ENCODE data around the gene TET2. TPM values are rescaled to one million over a fixed set of nuclear protein-coding genes. Genes with fewer than 3 reads are reported as not detected.

TET2 gene
- total and polyA plus RNA-seq, 3 experiments from 2014 or later, result 13.8 to 28.0 (median 25.8) TPM

DNA sequence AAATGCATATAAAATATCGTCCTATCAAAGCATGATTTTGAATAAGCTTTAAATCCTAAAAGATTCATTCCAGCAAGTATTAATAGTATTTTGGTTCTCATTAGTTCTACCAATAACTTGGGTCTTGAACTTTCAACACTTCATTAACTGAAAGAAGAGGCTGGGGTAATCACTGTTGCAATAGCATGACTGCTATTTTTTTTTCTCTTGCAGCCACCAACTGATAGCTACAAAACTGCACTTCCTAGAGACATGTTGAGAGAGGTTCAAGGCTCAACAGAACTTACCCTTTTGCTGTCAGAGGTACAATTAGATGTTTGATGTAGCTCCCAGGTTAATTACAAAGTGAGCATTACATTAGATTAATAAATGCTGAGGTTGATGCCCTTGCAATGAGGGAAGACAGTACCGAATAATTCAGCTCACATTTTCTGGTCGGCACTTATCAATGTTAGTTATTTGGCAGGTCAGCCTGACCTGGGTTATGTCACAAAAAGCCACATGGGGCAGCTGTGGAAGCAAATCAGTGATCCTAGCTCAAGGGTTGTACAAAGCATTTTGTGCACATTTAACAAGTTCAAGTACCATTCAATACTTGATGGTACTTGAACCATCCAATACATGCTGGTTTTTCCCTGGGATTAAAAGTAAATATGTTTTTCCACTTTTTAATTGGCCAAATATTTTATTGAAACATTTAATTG lies 29.9 kb upstream of the TET2 start:
- H3K9me3 ChIP-seq (ENCODE audit: low read length), result no peaks in the 10 kb centered on the region
- no peaks in the 10 kb centered on the region for H3K9me3 Mint-ChIP-seq
- ChIA-PET CTCF (no interaction called here), POLR2A (no interaction called here)
- peaks cover 4 to 7% of the 10 kb centered on the region in 2 donors for H3K27me3 Mint-ChIP-seq
- DNase-seq, result no peak
- no peak overlapping the region for H3K27ac ChIP-seq (ENCODE audit: low read depth, low read length)
- no peaks in the 10 kb centered on the region for H3K4me1 Mint-ChIP-seq
- no peaks in the 10 kb centered on the region for H3K27me3 ChIP-seq (ENCODE audit: insufficient read depth, low read length, poor library complexity, severe bottlenecking)
- H3K4me3 ChIP-seq (ENCODE audit: low read length), result no peak overlapping the region
- no peak overlapping the region for H3K4me3 Mint-ChIP-seq
- H3K36me3 Mint-ChIP-seq, result no peaks in the 10 kb centered on the region
- no peaks in the 10 kb centered on the region for H3K4me1 ChIP-seq (ENCODE audit: insufficient read depth, low read length)
- no peak overlapping the region for H3K27ac Mint-ChIP-seq
- no peaks in the 10 kb centered on the region for H3K36me3 ChIP-seq (ENCODE audit: insufficient read depth, low read length)

DNA sequence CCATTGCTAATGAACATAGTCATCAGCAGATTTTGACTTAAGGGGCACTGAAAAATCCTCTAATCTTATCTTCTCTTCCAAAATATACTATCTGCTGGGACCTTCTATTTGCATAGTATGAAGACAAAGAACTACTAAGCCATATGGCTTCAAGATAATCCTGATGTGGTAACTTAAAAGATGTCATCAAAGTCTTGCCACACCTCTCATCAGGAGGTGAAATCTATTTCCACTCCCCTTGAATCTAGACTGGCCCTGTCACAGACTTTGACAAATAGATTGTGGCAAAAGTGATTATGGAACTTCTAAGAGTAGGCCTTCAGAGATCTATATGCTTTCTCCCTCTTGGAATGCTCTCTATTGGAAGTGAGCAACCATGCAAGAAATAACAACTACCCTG lies 27.3 kb upstream of the TET2 start:
- H3K4me3 ChIP-seq (ENCODE audit: low read length), result no peak overlapping the region
- Mint-ChIP-seq H3K9me3 (no peaks in the 10 kb centered on the region), H3K36me3 (no peaks in the 10 kb centered on the region), H3K4me1 (no peaks in the 10 kb centered on the region), H3K27me3 (peaks cover 2 to 3% of the 10 kb centered on the region in 2 donors), H3K4me3 (no peak overlapping the region), H3K27ac (no peak overlapping the region)
- no peaks in the 10 kb centered on the region for H3K4me1 ChIP-seq (ENCODE audit: insufficient read depth, low read length)
- ChIA-PET POLR2A (no interaction called here), CTCF (no interaction called here)
- DNase-seq, result no peak
- no peaks in the 10 kb centered on the region for H3K36me3 ChIP-seq (ENCODE audit: insufficient read depth, low read length)
- no peaks in the 10 kb centered on the region for H3K9me3 ChIP-seq (ENCODE audit: low read length)
- H3K27me3 ChIP-seq (ENCODE audit: insufficient read depth, low read length, poor library complexity, severe bottlenecking), result no peaks in the 10 kb centered on the region
- no peak overlapping the region for H3K27ac ChIP-seq (ENCODE audit: low read depth, low read length)

- ChIA-PET POLR2A (no interaction called here), CTCF (no interaction called here)
- Mint-ChIP-seq H3K4me3 (no peak overlapping the region), H3K27ac (no peak overlapping the region), H3K4me1 (no peaks in the 10 kb centered on the region), H3K27me3 (peaks cover 0 to 2% of the 10 kb centered on the region in 2 donors), H3K9me3 (no peaks in the 10 kb centered on the region), H3K36me3 (no peaks in the 10 kb centered on the region)
- no peaks in the 10 kb centered on the region for H3K9me3 ChIP-seq (ENCODE audit: low read length)
- no peak overlapping the region for H3K4me3 ChIP-seq (ENCODE audit: low read length)
- H3K4me1 ChIP-seq (ENCODE audit: insufficient read depth, low read length), result no peaks in the 10 kb centered on the region
- DNase-seq, result no peak
- no peaks in the 10 kb centered on the region for H3K36me3 ChIP-seq (ENCODE audit: insufficient read depth, low read length)
- H3K27me3 ChIP-seq (ENCODE audit: insufficient read depth, low read length, poor library complexity, severe bottlenecking), result no peaks in the 10 kb centered on the region
- H3K27ac ChIP-seq (ENCODE audit: low read depth, low read length), result no peak overlapping the region
These were observed 26.1 kb upstream of the TET2 start for GRCh38 chr4:105120626-105121025.

- no peaks in the 10 kb centered on the region for H3K9me3 ChIP-seq (ENCODE audit: low read length)
- H3K27me3 Mint-ChIP-seq, result peaks cover 2 to 3% of the 10 kb centered on the region in 2 donors
- no peak overlapping the region for H3K4me3 ChIP-seq (ENCODE audit: low read length)
- no peak overlapping the region for H3K27ac Mint-ChIP-seq
- no peaks in the 10 kb centered on the region for H3K27me3 ChIP-seq (ENCODE audit: insufficient read depth, low read length, poor library complexity, severe bottlenecking)
- CTCF ChIA-PET, result interaction anchor here (1.2 kb wide), 1 partner anchor 345 kb away, joined by 3 read pairs; no protein-coding TSS in a partner anchor
- POLR2A ChIA-PET, result no interaction called here
- H3K4me3 Mint-ChIP-seq, result no peak overlapping the region
- H3K36me3 Mint-ChIP-seq, result no peaks in the 10 kb centered on the region
- no peaks in the 10 kb centered on the region for H3K4me1 ChIP-seq (ENCODE audit: insufficient read depth, low read length)
- no peaks in the 10 kb centered on the region for H3K4me1 Mint-ChIP-seq
- H3K27ac ChIP-seq (ENCODE audit: low read depth, low read length), result no peak overlapping the region
- DNase-seq, result no peak
- H3K9me3 Mint-ChIP-seq, result no peaks in the 10 kb centered on the region
- no peaks in the 10 kb centered on the region for H3K36me3 ChIP-seq (ENCODE audit: insufficient read depth, low read length)
These were observed 24.3 kb upstream of the TET2 start for GRCh38 chr4:105122350-105122749.

DNA sequence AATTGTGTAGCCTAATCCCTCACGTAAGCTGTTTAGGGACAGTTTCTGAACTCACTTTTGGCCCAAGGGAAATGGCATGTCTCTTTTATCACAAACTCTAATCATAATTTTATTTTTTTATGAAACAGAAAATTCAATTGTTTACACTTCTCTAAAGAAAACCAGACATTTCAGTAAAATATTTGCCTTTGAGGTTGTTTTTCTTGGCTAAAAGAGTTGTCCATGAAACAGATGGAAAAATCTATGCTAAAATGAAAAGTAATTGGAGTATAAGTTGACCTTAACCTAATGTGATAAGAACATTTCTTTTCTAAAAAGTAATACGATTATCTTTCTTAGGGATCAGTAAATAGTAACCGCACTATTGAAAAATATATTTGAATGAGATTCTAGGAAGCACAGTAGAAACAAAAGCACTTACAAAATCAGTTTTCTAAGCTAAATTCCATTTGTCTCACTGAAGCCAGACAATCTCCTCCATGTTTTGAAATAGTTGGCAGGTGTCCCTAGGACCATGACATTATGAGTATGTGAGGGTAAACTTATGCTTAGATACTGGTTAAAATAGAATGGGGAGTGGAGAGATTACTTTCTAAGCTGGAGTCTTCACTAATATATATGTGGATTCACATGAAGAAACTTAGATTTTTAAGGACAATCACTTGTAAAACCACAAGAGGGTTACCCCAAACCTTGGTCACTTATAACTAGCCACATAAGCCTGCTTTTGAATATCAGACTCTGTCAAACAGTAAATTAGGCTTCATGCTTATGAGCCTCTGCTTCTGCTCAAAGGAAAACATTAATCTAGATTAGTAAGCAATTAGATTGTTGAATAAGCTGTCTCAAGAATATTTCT lies 20.1 kb upstream of the TET2 start:
- Mint-ChIP-seq H3K4me3 (no peak overlapping the region), H3K9me3 (no peaks in the 10 kb centered on the region), H3K36me3 (no peaks in the 10 kb centered on the region), H3K4me1 (no peaks in the 10 kb centered on the region), H3K27ac (no peak overlapping the region), H3K27me3 (peaks cover 0 to 11% of the 10 kb centered on the region in 2 donors)
- no peaks in the 10 kb centered on the region for H3K4me1 ChIP-seq (ENCODE audit: insufficient read depth, low read length)
- no peaks in the 10 kb centered on the region for H3K27me3 ChIP-seq (ENCODE audit: insufficient read depth, low read length, poor library complexity, severe bottlenecking)
- CTCF ChIA-PET, result no interaction called here
- no peak for DNase-seq
- no peaks in the 10 kb centered on the region for H3K9me3 ChIP-seq (ENCODE audit: low read length)
- POLR2A ChIA-PET, result no interaction called here
- no peak overlapping the region for H3K27ac ChIP-seq (ENCODE audit: low read depth, low read length)
- no peak overlapping the region for H3K4me3 ChIP-seq (ENCODE audit: low read length)
- no peaks in the 10 kb centered on the region for H3K36me3 ChIP-seq (ENCODE audit: insufficient read depth, low read length)

GRCh38 chr4:105127170-105127445 lies 19.6 kb upstream of the TET2 start:
- Mint-ChIP-seq H3K4me3 (no peak overlapping the region), H3K36me3 (no peaks in the 10 kb centered on the region), H3K27ac (no peak overlapping the region), H3K27me3 (peaks cover 0 to 11% of the 10 kb centered on the region in 2 donors), H3K9me3 (no peaks in the 10 kb centered on the region), H3K4me1 (no peaks in the 10 kb centered on the region)
- H3K27ac ChIP-seq (ENCODE audit: low read depth, low read length), result no peak overlapping the region
- H3K27me3 ChIP-seq (ENCODE audit: insufficient read depth, low read length, poor library complexity, severe bottlenecking), result no peaks in the 10 kb centered on the region
- CTCF ChIA-PET, result no interaction called here
- DNase-seq, result no peak
- no peak overlapping the region for H3K4me3 ChIP-seq (ENCODE audit: low read length)
- no peaks in the 10 kb centered on the region for H3K9me3 ChIP-seq (ENCODE audit: low read length)
- POLR2A ChIA-PET, result no interaction called here
- no peaks in the 10 kb centered on the region for H3K4me1 ChIP-seq (ENCODE audit: insufficient read depth, low read length)
- H3K36me3 ChIP-seq (ENCODE audit: insufficient read depth, low read length), result no peaks in the 10 kb centered on the region

DNA sequence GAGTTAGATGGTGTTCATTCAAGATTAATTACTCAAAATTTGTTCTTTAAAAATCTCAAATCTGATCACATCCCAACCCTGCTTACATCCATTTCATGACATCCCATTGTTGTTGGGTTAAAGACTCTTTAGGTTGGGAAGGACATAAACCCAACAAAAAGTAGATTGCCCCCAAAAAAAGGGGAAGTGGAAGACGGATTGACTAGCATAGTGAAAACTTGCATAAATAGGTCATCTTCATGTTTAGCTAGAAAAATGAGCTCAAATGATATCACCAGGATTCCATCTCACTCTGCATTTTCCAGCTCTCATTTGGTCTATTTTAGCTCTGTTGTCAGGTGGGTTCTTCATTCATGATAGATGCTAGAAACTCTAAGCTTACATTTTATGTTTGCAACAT lies 18.5 kb upstream of the TET2 start:
- no peak overlapping the region for H3K4me3 Mint-ChIP-seq
- no peaks in the 10 kb centered on the region for H3K4me1 Mint-ChIP-seq
- Histone ChIP-seq H3K4me3 (ENCODE audit: low read length) (no peak overlapping the region), H3K36me3 (ENCODE audit: insufficient read depth, low read length) (no peaks in the 10 kb centered on the region), H3K27ac (ENCODE audit: low read depth, low read length) (no peak overlapping the region), H3K4me1 (ENCODE audit: insufficient read depth, low read length) (no peaks in the 10 kb centered on the region), H3K27me3 (ENCODE audit: insufficient read depth, low read length, poor library complexity, severe bottlenecking) (no peaks in the 10 kb centered on the region), H3K9me3 (ENCODE audit: low read length) (no peaks in the 10 kb centered on the region)
- CTCF ChIA-PET, result no interaction called here
- H3K9me3 Mint-ChIP-seq, result no peaks in the 10 kb centered on the region
- no peaks in the 10 kb centered on the region for H3K36me3 Mint-ChIP-seq
- no peak overlapping the region for H3K27ac Mint-ChIP-seq
- no peak for DNase-seq
- POLR2A ChIA-PET, result no interaction called here
- H3K27me3 Mint-ChIP-seq, result peaks cover 0 to 11% of the 10 kb centered on the region in 2 donors

DNA sequence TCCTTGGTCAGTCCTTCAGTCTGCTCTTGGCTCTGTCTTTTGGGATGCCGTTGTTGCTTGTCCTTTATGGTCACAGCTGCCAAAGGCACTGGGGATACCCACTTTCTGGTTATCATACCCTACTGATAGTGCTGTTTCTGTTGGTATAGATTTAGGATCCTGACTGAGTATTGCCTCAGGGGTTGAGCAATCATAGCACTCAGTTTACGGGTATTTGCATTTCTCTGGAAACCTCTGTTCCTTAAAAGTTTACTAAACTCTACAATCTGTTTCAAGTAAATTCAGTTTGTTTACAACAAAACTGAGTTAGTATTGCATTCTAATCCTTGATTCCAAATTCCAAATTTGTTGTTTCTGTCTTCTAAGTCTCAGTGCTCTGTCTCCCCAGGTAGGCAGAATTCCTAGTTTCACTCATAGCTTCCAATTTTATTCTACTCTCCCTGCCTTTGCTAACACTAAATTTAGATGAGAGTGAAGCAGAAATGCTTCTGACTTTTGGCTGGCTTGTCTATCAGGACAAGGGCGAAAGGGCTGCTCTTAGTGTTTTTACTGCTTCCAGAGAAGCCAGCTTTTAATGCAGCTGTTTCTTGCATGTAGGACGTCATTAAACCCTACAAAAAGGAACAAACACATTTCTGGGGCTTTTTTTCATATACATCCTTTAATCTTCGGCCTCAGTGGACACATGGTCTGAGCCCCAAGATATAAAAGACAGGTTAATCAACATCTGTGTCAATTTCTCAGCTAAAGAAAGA lies 17.2 kb upstream of the TET2 start:
- H3K36me3 ChIP-seq (ENCODE audit: insufficient read depth, low read length), result no peaks in the 10 kb centered on the region
- POLR2A ChIA-PET, result no interaction called here
- no peak overlapping the region for H3K4me3 Mint-ChIP-seq
- H3K27me3 ChIP-seq (ENCODE audit: insufficient read depth, low read length, poor library complexity, severe bottlenecking), result no peaks in the 10 kb centered on the region
- CTCF ChIA-PET, result no interaction called here
- H3K4me1 Mint-ChIP-seq, result no peaks in the 10 kb centered on the region
- H3K4me1 ChIP-seq (ENCODE audit: insufficient read depth, low read length), result no peaks in the 10 kb centered on the region
- H3K4me3 ChIP-seq (ENCODE audit: low read length), result no peak overlapping the region
- H3K36me3 Mint-ChIP-seq, result no peaks in the 10 kb centered on the region
- no peaks in the 10 kb centered on the region for H3K9me3 Mint-ChIP-seq
- H3K27me3 Mint-ChIP-seq, result peaks cover 0 to 11% of the 10 kb centered on the region in 2 donors
- H3K9me3 ChIP-seq (ENCODE audit: low read length), result no peaks in the 10 kb centered on the region
- H3K27ac ChIP-seq (ENCODE audit: low read depth, low read length), result no peak overlapping the region
- DNase-seq, result no peak
- H3K27ac Mint-ChIP-seq, result no peak overlapping the region

Measured in CD8-positive, alpha-beta memory T cell (primary cell).